HAP-1 (cell line): ENCODE data around the gene LRRC74A.

ENCODE experiments used
- DNase-seq, 2 experiments: peaks; one replicate each; pipeline ENCODE4 v3.0.0-alpha.2; 2016 to 2020; ENCODE audit warnings: low spot score in 2 of 2
- H3K27me3 ChIP-seq: fragments of 250-450 bp; sonication (Bioruptor Pico); 2 replicates; pipeline ENCODE4 v1.5.1; 2020; ENCODE audit warnings: low read depth, mild to moderate bottlenecking, moderate library complexity
- H3K36me3 ChIP-seq: fragments of 250-450 bp; sonication (Bioruptor Pico); replicated peaks from 2 replicates; pipeline ENCODE4 v1.5.1; 2020; ENCODE audit warnings: mild to moderate bottlenecking
- H3K4me1 ChIP-seq: fragments of 250-450 bp; sonication (Bioruptor Pico); 2 replicates; pipeline ENCODE4 v1.5.1; 2020; ENCODE audit warnings: mild to moderate bottlenecking
- H3K4me3 ChIP-seq: fragments of 250-450 bp; sonication (Bioruptor Pico); 2 replicates; pipeline ENCODE4 v1.5.1; 2020; ENCODE audit warnings: mild to moderate bottlenecking, moderate library complexity
- H3K9me3 ChIP-seq: fragments of 250-450 bp; sonication (Bioruptor Pico); 2 replicates; pipeline ENCODE4 v1.5.1; 2020; ENCODE audit warnings: mild to moderate bottlenecking, moderate library complexity
- in situ Hi-C: fragments of 300-500 bp; cut with MboI; formaldehyde crosslinking; loops from 3 replicates; pipeline ENCODE4 v1.14.3; 2020; ENCODE audit warnings: low sequenced_read_pairs, inconsistent platforms, mixed read lengths

LRRC74A gene

GRCh38 chr14:76826122-76826521, at the start of gene LRRC74A:
LRRC74A (plus strand) TSS chr14:76826408; CDS start chr14:76826698, 290 bp downstream.
- peaks cover 8% of the 10 kb centered on the region for H3K27me3 ChIP-seq
- no peaks in the 10 kb centered on the region for H3K4me1 ChIP-seq
- in situ Hi-C loops, result no loop called here
- no peak for DNase-seq
- H3K9me3 ChIP-seq, result no peaks in the 10 kb centered on the region; the same call in 1 of the 2 replicates
- no peak within 1 kb of the TSS for H3K4me3 ChIP-seq
- H3K36me3 ChIP-seq, result no peaks in the 10 kb centered on the region

GRCh38 chr14:76776428-76777251, 49.6 kb upstream of the LRRC74A start:
- no peak for DNase-seq
- Histone ChIP-seq H3K4me3 (no peak overlapping the region), H3K27me3 (no peaks in the 10 kb centered on the region), H3K9me3 (no peaks in the 10 kb centered on the region), H3K36me3 (no peaks in the 10 kb centered on the region), H3K4me1 (no peaks in the 10 kb centered on the region)
- in situ Hi-C loops, result no loop called here

DNA sequence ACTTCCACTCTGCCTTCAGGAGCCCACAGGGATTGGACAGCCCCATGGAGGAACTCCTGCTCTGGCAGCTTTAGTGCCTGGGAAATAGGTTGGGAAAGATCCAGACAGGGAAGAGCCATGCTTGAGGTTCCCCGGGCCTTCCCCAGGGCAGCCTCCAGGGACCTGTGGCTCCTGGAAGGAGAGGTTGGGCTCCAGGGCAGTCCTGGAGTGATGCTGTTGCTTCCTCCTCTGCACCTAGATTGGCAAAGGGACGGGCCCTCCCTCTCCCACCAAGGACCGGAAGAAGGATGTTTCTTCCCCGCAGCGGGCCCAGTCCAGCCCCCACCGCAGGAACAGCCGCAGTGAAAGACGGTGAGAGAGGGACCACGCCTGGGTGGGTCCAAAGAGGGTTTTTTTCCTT, 48.5 kb upstream of the LRRC74A start:
- Histone ChIP-seq H3K4me3 (no peak overlapping the region), H3K9me3 (no peaks in the 10 kb centered on the region), H3K27me3 (no peaks in the 10 kb centered on the region), H3K4me1 (no peaks in the 10 kb centered on the region), H3K36me3 (no peaks in the 10 kb centered on the region; the same call in 1 of the 2 replicates)
- DNase-seq, result no peak
- in situ Hi-C loops, result no loop called here

DNA sequence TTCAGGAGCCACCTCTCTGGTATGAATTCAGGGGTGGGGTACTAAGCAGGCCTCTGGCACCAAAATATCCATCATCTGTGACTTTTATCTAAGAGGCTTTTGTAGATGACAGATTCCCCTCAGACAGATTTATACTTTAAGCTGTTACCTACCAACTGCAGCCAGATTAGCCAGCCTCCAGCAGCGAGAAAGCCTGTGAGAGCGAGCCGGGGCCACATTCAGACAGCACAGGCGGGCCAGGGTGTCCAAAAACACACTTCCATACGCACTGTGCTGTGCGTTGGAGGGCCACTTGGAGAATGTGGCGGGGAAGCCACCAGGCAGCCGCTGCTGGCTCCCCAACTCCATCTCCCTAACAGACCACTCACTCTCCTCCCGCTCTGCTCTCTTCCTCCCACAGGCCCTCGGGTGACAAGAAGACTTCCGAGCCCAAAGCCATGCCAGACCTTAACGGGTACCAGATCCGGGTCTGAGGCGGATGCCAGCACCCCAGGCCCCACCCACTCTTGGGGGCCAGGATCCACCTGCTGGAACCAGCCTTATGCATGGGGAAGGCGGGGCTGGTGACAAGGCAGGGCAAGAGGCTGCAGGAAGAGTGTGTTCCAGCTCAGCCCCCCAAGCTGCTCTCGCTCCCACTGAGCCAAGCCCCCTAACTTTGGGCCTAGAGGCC, 47.5 kb upstream of the LRRC74A start:
- Histone ChIP-seq H3K9me3 (no peaks in the 10 kb centered on the region), H3K4me3 (no peak overlapping the region), H3K27me3 (no peaks in the 10 kb centered on the region), H3K4me1 (no peaks in the 10 kb centered on the region), H3K36me3 (peaks cover 7% of the 10 kb centered on the region)
- in situ Hi-C loops, result no loop called here
- DNase-seq, result no peak

DNA sequence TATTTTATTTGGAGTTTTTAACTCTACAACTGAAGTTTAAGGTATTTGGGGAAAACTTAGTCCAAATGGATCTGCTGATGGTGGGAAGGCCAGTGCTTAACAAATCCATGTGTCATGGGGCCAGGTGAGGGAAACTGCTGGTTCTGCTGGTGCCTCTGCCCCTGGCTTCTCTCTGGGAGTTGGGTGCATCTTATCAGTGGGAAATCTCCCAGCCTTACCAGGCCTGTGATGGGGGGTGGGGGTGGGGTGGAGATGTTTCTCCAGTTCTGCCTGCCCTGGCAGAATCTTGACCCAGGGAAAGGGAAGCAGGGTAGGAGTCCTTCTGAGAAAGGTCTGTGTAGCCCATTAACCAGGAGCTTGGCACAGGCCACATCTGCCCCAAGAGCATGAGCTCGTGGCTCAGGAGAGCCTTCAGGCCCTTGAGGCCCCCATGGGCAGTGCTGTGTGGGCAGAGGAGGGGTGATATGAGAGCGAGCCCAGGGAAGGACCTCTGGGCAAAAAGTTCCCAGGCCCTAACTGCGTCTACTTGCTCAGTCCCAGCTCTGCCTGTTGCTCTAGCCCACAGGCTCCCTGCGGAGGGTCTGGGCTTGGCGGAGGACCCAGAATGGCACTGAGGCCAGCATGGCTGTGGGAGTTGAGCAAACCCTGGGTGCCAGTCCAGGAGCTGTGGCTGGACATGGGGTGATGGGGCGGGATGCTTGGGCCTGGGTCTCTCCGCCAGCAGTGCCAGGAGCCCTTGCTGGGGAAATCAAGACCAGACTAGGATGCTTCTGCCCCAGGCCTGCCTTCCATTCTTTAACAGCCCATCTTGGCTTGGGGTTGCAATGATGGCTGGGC, 46.8 kb upstream of the LRRC74A start:
- DNase-seq, result no peak
- no peak overlapping the region for H3K4me3 ChIP-seq
- H3K36me3 ChIP-seq, result peaks cover 11% of the 10 kb centered on the region
- in situ Hi-C loops, result no loop called here
- H3K9me3 ChIP-seq, result no peaks in the 10 kb centered on the region
- H3K27me3 ChIP-seq, result no peaks in the 10 kb centered on the region
- no peaks in the 10 kb centered on the region for H3K4me1 ChIP-seq

GRCh38 chr14:76780058-76780345, 46.2 kb upstream of the LRRC74A start:
- Histone ChIP-seq H3K9me3 (no peaks in the 10 kb centered on the region), H3K36me3 (peaks cover 11% of the 10 kb centered on the region), H3K4me1 (no peaks in the 10 kb centered on the region), H3K27me3 (no peaks in the 10 kb centered on the region), H3K4me3 (no peak overlapping the region)
- DNase-seq, result no peak
- in situ Hi-C loops, result no loop called here

DNA sequence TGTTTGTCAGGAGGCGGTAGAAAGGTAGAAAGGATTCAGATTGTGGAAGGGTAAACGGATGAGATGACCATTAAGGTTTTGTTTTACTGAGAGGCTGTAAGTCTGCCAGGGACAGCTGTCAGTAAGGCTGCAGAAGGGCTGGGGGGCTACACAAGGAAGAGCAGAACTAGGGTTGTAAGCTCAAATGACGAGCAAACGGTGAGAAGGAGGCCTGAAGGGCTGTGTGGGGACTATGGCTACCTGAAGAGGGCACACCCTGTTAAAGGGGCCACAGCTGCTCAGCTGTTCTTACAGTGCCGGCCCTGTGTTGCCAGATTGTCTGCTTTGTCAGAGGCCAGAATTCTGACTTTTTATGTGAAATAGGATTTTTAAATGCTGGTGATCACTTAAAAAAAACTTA, 45.8 kb upstream of the LRRC74A start:
- Histone ChIP-seq H3K27me3 (no peaks in the 10 kb centered on the region), H3K9me3 (no peaks in the 10 kb centered on the region), H3K4me3 (no peak overlapping the region), H3K36me3 (peaks cover 11% of the 10 kb centered on the region), H3K4me1 (no peaks in the 10 kb centered on the region)
- in situ Hi-C loops, result no loop called here
- no peak for DNase-seq

- no peak for DNase-seq
- no peaks in the 10 kb centered on the region for H3K4me1 ChIP-seq
- in situ Hi-C loops, result no loop called here
- no peaks in the 10 kb centered on the region for H3K9me3 ChIP-seq
- peaks cover 11% of the 10 kb centered on the region for H3K36me3 ChIP-seq
- no peaks in the 10 kb centered on the region for H3K27me3 ChIP-seq
- H3K4me3 ChIP-seq, result no peak overlapping the region
Measured at GRCh38 chr14:76780875-76781647, 45.1 kb upstream of the LRRC74A start.

DNA sequence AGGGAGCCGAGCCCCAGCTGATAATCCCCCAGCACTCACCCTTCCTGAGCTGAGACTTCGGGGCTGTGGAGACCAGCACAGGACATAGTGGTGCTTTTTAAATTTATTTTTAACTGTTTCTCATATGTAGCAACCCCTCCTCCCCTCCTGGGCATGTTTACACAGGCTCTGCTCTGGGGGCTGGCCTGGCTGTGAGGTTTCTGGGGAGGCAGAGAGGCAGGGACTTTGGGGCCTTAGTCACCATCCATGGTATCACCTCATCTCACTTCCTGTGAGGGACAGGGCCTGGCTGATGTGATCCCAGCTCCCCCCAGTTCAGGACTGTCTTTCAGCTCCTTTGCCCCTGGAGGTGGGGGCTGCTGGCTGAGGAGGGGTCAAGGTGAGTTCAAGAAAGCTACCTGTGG, 44.6 kb upstream of the LRRC74A start:
- H3K27me3 ChIP-seq, result no peaks in the 10 kb centered on the region
- in situ Hi-C loops, result no loop called here
- DNase-seq, result no peak

GRCh38 chr14:76782115-76782884, 43.9 kb upstream of the LRRC74A start:
- Histone ChIP-seq H3K4me3 (no peak overlapping the region), H3K27me3 (no peaks in the 10 kb centered on the region), H3K36me3 (peaks cover 16% of the 10 kb centered on the region), H3K4me1 (no peaks in the 10 kb centered on the region), H3K9me3 (no peaks in the 10 kb centered on the region)
- no peak for DNase-seq
- in situ Hi-C loops, result no loop called here

More for the DNA sequence above, 44.6 kb upstream of the LRRC74A start:
- H3K4me3 ChIP-seq, result no peak overlapping the region
- H3K4me1 ChIP-seq, result no peaks in the 10 kb centered on the region
- H3K9me3 ChIP-seq, result no peaks in the 10 kb centered on the region
- peaks cover 15% of the 10 kb centered on the region for H3K36me3 ChIP-seq

GRCh38 chr14:76782885-76783566, 43.2 kb upstream of the LRRC74A start:
- H3K9me3 ChIP-seq, result no peaks in the 10 kb centered on the region
- H3K4me1 ChIP-seq, result no peaks in the 10 kb centered on the region
- H3K4me3 ChIP-seq, result no peak overlapping the region
- no peak for DNase-seq
- peaks cover 22% of the 10 kb centered on the region for H3K36me3 ChIP-seq
- H3K27me3 ChIP-seq, result no peaks in the 10 kb centered on the region
- in situ Hi-C loops, result no loop called here

DNA sequence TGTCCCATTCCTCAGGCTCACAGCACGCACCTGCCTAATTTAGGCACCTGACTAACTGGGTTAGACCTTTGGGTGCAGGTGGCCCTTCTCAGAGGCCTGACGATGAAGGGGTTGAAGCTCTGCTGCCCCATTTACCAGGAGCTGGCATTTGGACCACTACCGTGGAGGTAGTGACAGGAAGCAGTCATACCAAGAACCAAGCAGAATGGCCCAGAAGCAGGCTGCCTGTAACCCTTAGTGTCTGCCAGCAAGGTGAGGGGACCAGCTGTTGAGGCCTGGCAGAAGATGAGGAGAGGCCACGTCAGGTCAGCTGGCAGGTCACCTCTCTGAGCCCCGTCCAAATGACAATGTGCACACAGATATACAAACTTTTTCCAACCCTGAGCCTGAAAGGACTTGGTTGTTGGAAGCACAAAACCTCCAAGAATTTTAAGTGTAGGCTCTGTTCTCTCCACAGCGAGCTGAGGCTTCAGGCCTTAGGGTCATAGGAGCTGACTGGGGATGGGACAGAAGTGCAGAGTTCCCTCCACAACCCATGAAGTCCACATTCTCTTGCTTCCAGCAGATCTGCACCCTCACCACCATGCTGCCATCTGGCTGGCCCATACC, 41.8 kb upstream of the LRRC74A start:
- Histone ChIP-seq H3K4me3 (no peak overlapping the region), H3K4me1 (no peaks in the 10 kb centered on the region), H3K9me3 (no peaks in the 10 kb centered on the region), H3K27me3 (no peaks in the 10 kb centered on the region), H3K36me3 (peaks cover 29% of the 10 kb centered on the region)
- in situ Hi-C loops, result no loop called here
- DNase-seq, result no peak
